Effector memory CD8-positive, alpha-beta T cell (primary cell): ENCODE measurements around the gene RBM44.
"Not testable (repeated sequence)": the region's sequence is repeated elsewhere in the genome, so short reads cannot be mapped to it uniquely, and the experiment has no call there.

ENCODE experiments used
- ATAC-seq: fragments of 150-1000 bp; cut with Tn5 transposase; replicated peaks from 2 replicates; pipeline ENCODE4 v1.10.0; 2021; ENCODE audit warnings: mild to moderate bottlenecking, moderate library complexity
- DNase-seq, 3 experiments: peaks; one replicate each; pipeline ENCODE4 v3.0.0; 2021
- H3K27ac Mint-ChIP-seq, 2 donors: one replicate each; pipeline ENCODE4 v1.8.0; 2022; ENCODE audit warnings: mild to moderate bottlenecking in 2 of 2, mixed read lengths in 2 of 2, moderate library complexity in 2 of 2
- H3K27me3 Mint-ChIP-seq, 2 donors: one replicate each; pipeline ENCODE4 v1.8.0; 2022; ENCODE audit warnings: mixed read lengths in 2 of 2
- H3K36me3 Mint-ChIP-seq: one replicate; pipeline ENCODE4 v1.8.0; 2022; ENCODE audit warnings: mild to moderate bottlenecking, moderate library complexity, mixed read lengths; ENCODE audit not compliant: insufficient read depth
- H3K4me1 Mint-ChIP-seq, 2 donors: one replicate each; pipeline ENCODE4 v1.8.0; 2022; ENCODE audit warnings: low read depth in 2 of 2, mixed read lengths in 2 of 2
- H3K4me3 Mint-ChIP-seq, 2 donors: one replicate each; pipeline ENCODE4 v1.8.0; 2022; ENCODE audit warnings: mild to moderate bottlenecking in 2 of 2, mixed read lengths in 2 of 2, moderate library complexity in 2 of 2
- H3K9me3 Mint-ChIP-seq, 2 donors: one replicate each; pipeline ENCODE4 v1.8.0; 2022; ENCODE audit warnings: mixed read lengths in 2 of 2

The RBM44 gene

GRCh38 chr2:237833546-237833945, 35.0 kb downstream of the RBM44 start:
- H3K36me3 Mint-ChIP-seq, result no peaks in the 10 kb centered on the region
- H3K4me1 Mint-ChIP-seq, result no peaks in the 10 kb centered on the region
- ATAC-seq (no peak), DNase-seq (no peak)
- H3K27me3 Mint-ChIP-seq, result no peaks in the 10 kb centered on the region
- H3K4me3 Mint-ChIP-seq, result no peak overlapping the region
- H3K27ac Mint-ChIP-seq, result no peak overlapping the region
- no peaks in the 10 kb centered on the region for H3K9me3 Mint-ChIP-seq

GRCh38 chr2:237835372-237835771, 36.8 kb downstream of the RBM44 start:
- no peak overlapping the region for H3K4me3 Mint-ChIP-seq
- DNase-seq, result no peak
- no peaks in the 10 kb centered on the region for H3K9me3 Mint-ChIP-seq
- H3K4me1 Mint-ChIP-seq, result no peaks in the 10 kb centered on the region
- no peaks in the 10 kb centered on the region for H3K36me3 Mint-ChIP-seq
- peak overlapping the region in 1 of 2 donors; percentile 51 for H3K27ac Mint-ChIP-seq
- ATAC-seq, result no peak
- no peaks in the 10 kb centered on the region for H3K27me3 Mint-ChIP-seq

GRCh38 chr2:237841051-237841450, 42.5 kb downstream of the RBM44 start:
- ATAC-seq, result no peak
- H3K9me3 Mint-ChIP-seq, result no peaks in the 10 kb centered on the region
- no peak for DNase-seq
- H3K27me3 Mint-ChIP-seq, result peaks cover 0 to 2% of the 10 kb centered on the region in 2 donors
- no peak overlapping the region for H3K27ac Mint-ChIP-seq
- no peaks in the 10 kb centered on the region for H3K36me3 Mint-ChIP-seq
- H3K4me3 Mint-ChIP-seq, result no peak overlapping the region
- H3K4me1 Mint-ChIP-seq, result no peaks in the 10 kb centered on the region

- not testable (repeated sequence) for ATAC-seq, DNase-seq, H3K4me1 Mint-ChIP-seq, H3K9me3 Mint-ChIP-seq, H3K36me3 Mint-ChIP-seq, H3K27ac Mint-ChIP-seq, H3K4me3 Mint-ChIP-seq
- peaks cover 10 to 19% of the 10 kb centered on the region in 2 donors for H3K27me3 Mint-ChIP-seq
Observed at GRCh38 chr2:237848940-237849339, 50.4 kb downstream of the RBM44 start.

DNA sequence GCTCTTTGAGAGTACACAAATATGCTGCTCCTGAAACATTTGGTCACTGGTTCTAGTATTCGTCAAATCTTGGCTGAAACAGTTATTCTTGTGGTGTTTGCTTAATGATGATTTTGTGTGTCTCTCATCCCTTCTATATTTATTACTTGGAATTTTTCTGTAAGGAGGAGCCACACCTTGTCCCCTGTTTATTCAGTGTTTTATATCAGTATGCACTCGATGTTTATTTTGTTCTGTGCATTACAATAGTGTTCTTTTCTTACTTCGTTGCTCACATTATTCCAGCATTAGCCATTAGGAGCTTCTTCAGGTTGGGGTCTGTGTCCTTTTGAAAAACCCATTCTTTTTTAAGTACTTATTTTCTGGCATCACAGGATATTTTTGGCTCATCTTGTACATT, 55.7 kb downstream of the RBM44 start:
- peaks cover 3 to 6% of the 10 kb centered on the region in 2 donors for H3K4me1 Mint-ChIP-seq
- H3K4me3 Mint-ChIP-seq, result no peak overlapping the region
- no peak overlapping the region for H3K27ac Mint-ChIP-seq
- ATAC-seq (no peak), DNase-seq (no peak)
- no peaks in the 10 kb centered on the region for H3K36me3 Mint-ChIP-seq
- H3K9me3 Mint-ChIP-seq, result no peaks in the 10 kb centered on the region
- H3K27me3 Mint-ChIP-seq, result peaks cover 15 to 36% of the 10 kb centered on the region in 2 donors

- no peak for DNase-seq
- Mint-ChIP-seq H3K4me3 (no peak overlapping the region), H3K27me3 (peaks cover 29 to 57% of the 10 kb centered on the region in 2 donors), H3K9me3 (no peaks in the 10 kb centered on the region), H3K36me3 (no peaks in the 10 kb centered on the region), H3K4me1 (peaks cover 3 to 8% of the 10 kb centered on the region in 2 donors), H3K27ac (no peak overlapping the region)
- ATAC-seq, result no peak
Observed at GRCh38 chr2:237857791-237858190, 59.2 kb downstream of the RBM44 start.

DNA sequence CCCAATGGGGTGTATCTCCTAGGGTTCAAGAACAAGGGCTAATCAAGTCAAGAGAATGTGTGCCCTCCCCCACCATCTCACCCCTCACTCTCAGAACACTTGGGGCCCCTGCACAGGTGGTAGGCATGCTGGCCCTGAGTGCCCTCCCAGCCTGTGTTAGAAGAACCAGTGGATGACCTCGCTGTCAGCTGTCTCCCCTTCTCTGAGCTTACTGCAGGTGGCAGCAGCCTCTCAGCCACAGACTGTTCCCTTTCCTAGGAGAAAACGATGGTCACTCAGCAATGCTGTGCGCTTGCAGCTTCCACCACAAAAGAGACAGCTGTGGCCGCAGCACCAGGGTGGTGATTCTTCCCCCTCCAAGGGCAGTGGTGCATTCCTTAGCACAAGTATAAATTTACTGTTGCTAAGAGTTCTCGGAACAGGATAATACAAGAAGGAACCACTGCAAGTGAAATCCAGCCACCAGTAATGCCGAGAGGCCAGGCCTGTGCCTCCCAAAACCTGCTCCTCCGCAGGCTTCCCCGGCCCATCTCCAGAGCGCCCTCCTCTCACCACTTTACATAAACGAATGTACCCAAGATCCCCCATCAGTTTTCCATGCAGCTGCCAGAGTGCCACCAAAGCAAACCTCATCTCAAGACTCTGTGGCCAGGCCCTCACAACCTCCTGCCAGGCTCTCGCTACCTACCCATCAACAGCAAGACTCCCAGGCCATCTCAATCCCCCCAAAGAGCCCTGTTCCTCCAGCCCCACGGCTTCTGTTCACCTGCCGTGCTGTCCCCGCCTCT, 59.9 kb downstream of the RBM44 start:
- peak; percentile 12 to 21 (median 16) for DNase-seq
- Mint-ChIP-seq H3K27me3 (peaks cover 29 to 60% of the 10 kb centered on the region in 2 donors), H3K9me3 (no peaks in the 10 kb centered on the region), H3K36me3 (no peaks in the 10 kb centered on the region), H3K4me3 (peak overlapping the region in 1 of 2 donors; percentile 24), H3K27ac (no peak overlapping the region), H3K4me1 (peaks cover 3 to 8% of the 10 kb centered on the region in 2 donors)
- ATAC-seq, result peak; percentile 59

DNA sequence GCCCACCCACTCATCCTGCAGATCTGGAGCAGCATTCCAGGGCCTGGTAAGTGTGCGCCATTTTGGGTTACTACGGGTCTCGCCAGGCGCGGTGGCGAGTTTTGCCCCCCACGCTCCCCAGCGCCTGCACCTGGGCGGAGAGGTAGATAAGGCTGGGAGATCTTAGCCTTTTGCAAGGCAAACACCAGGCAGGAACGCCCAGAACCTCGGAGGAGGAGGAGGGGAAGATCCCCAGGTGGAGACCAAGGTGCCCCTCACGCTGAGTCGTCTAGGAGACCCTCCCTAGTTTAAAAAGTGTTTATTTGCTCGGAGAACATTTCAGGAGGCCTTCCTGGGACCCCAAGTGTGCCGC, 60.5 kb downstream of the RBM44 start:
- DNase-seq, result no peak
- H3K9me3 Mint-ChIP-seq, result no peaks in the 10 kb centered on the region
- H3K4me1 Mint-ChIP-seq, result peaks cover 3 to 8% of the 10 kb centered on the region in 2 donors
- no peak overlapping the region for H3K4me3 Mint-ChIP-seq
- peaks cover 30 to 62% of the 10 kb centered on the region in 2 donors for H3K27me3 Mint-ChIP-seq
- H3K36me3 Mint-ChIP-seq, result no peaks in the 10 kb centered on the region
- no peak for ATAC-seq
- no peak overlapping the region for H3K27ac Mint-ChIP-seq

GRCh38 chr2:237859533-237860272, 61.1 kb downstream of the RBM44 start, which contains the start of gene RAMP1:
TSS of gene RAMP1 (plus strand) at chr2:237859623. CDS start at chr2:237859676, 53 bp downstream.
- H3K27ac Mint-ChIP-seq, result no peak within 1 kb of the TSS
- ATAC-seq, result peak; percentile 22
- peaks cover 3 to 8% of the 10 kb centered on the region in 2 donors for H3K4me1 Mint-ChIP-seq
- H3K27me3 Mint-ChIP-seq, result peaks cover 36 to 68% of the 10 kb centered on the region in 2 donors
- no peak for DNase-seq
- no peaks in the 10 kb centered on the region for H3K9me3 Mint-ChIP-seq
- peak within 1 kb of the TSS in 1 of 2 donors; percentile 33 for H3K4me3 Mint-ChIP-seq
- no peaks in the 10 kb centered on the region for H3K36me3 Mint-ChIP-seq

DNA sequence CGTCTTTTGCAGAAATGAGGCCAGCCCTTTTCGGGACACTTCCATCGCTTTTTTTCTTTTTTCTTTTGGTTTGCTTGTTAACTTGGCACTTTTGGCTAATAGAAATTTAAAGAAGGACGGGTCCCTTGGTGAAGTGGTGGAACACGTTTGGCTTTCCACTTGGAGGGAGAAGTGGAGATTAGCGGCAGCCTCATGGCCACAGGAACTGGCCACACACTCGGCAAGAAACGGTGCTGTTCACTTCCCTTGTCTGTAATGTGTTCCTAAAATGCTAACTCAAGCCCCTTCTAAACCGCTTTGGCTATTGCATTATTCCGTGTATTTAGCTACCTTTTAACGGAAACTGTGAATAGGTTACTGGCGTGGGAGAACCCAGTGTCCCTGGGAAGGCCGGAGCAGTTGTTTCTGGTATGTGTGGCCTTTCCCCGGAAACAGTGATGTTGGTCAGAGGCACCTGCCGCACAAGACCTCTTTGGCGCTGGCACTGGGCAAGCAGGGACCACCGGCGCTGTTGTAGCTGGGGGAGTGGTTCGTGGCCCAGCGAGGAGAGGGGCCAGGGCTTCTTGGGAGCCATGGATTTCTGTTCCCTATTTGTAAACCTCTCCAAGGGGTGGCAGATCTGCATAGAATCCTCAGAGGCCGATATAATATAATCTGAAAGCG, 61.8 kb downstream of the RBM44 start:
- H3K4me3 Mint-ChIP-seq, result peak overlapping the region in 1 of 2 donors; percentile 33
- H3K4me1 Mint-ChIP-seq, result peaks cover 3 to 8% of the 10 kb centered on the region in 2 donors
- H3K27me3 Mint-ChIP-seq, result peaks cover 40 to 75% of the 10 kb centered on the region in 2 donors
- H3K9me3 Mint-ChIP-seq, result no peaks in the 10 kb centered on the region
- no peak for ATAC-seq
- H3K36me3 Mint-ChIP-seq, result no peaks in the 10 kb centered on the region
- DNase-seq, result no peak
- H3K27ac Mint-ChIP-seq, result no peak overlapping the region

- ATAC-seq (no peak), DNase-seq (no peak)
- H3K27ac Mint-ChIP-seq, result no peak overlapping the region
- H3K36me3 Mint-ChIP-seq, result no peaks in the 10 kb centered on the region
- H3K27me3 Mint-ChIP-seq, result peaks cover 40 to 73% of the 10 kb centered on the region in 2 donors
- no peak overlapping the region for H3K4me3 Mint-ChIP-seq
- peaks cover 3 to 8% of the 10 kb centered on the region in 2 donors for H3K4me1 Mint-ChIP-seq
- H3K9me3 Mint-ChIP-seq, result no peaks in the 10 kb centered on the region
Observed at GRCh38 chr2:237861875-237862527, 63.4 kb downstream of the RBM44 start.

- no peaks in the 10 kb centered on the region for H3K36me3 Mint-ChIP-seq
- no peaks in the 10 kb centered on the region for H3K9me3 Mint-ChIP-seq
- no peak overlapping the region for H3K4me3 Mint-ChIP-seq
- DNase-seq (no peak), ATAC-seq (no peak)
- H3K27me3 Mint-ChIP-seq, result peaks cover 40 to 73% of the 10 kb centered on the region in 2 donors
- no peak overlapping the region for H3K27ac Mint-ChIP-seq
- peaks cover 3 to 8% of the 10 kb centered on the region in 2 donors for H3K4me1 Mint-ChIP-seq
Observed at GRCh38 chr2:237862528-237862895, 63.9 kb downstream of the RBM44 start.

DNA sequence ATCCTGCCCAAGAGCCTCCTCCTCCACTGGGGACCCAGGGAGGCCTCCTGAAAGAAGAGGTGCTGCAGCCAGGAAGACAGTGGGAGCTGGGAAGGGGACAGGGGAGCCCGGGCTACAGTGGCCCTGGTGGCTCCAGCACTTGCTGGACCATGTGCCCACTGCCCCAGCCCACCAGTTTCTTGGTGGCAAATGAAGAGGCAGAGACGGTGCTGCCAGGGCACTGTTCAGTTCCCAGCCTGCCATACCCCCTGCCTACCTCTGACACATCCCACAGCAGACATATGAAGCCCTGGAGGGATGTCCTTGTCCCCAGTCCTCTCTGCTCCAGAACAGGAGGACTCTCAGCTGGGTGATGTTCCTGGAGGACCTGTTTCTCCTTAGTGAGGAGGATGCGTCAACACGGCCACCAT, 64.5 kb downstream of the RBM44 start:
- Mint-ChIP-seq H3K27me3 (peaks cover 36 to 73% of the 10 kb centered on the region in 2 donors), H3K4me3 (no peak overlapping the region), H3K36me3 (no peaks in the 10 kb centered on the region), H3K4me1 (peaks cover 3 to 8% of the 10 kb centered on the region in 2 donors), H3K27ac (no peak overlapping the region), H3K9me3 (no peaks in the 10 kb centered on the region)
- no peak for DNase-seq
- no peak for ATAC-seq
